HG02610 (cell line): Measurements from ENCODE around the gene NR4A3.
"Not testable (repeated sequence)": the region's sequence is repeated elsewhere in the genome, so short reads cannot be mapped to it uniquely, and the experiment has no call there.

ENCODE experiments used
- ATAC-seq: cut with Tn5 transposase; IDR thresholded peaks from one replicate; pipeline ENCODE4 v1.9.1; 2021; ENCODE audit warnings: mild to moderate bottlenecking, moderate library complexity; ENCODE audit not compliant: unreplicated experiment

NR4A3 gene

DNA sequence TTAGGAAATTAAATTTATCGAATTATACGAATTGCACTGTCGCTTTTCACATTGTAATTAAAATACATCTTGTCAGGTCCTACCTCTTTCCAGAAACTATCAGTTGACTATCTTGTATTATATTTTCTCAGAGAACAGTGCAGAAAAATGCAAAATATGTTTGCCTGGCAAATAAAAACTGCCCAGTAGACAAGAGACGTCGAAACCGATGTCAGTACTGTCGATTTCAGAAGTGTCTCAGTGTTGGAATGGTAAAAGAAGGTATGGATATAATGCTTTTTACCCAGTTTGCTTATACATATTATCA is 10.8 kb downstream of the NR4A3 start:
- ATAC-seq, result no peak

GRCh38 chr9:99833735-99834134 is 12.1 kb downstream of the NR4A3 start:
- ATAC-seq, result no peak

DNA sequence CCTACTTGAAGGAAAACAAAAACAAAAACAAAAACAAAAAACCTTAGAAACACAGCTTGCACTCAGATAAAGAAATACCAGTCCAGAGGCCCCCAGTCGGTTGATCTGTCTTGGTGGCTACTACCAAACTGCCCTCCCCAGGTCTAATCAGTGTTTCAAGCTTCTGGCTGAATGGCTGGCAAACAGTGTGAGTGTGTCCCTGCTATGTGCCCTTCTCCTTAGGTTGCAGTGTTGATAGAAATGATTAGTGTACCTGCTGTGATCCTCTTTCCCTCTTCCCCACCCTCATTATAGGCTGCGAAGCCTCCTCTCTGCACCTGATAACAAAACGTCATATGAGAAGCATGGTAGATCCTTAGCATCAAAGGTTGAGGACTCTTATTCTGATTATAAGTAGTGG is 12.8 kb downstream of the NR4A3 start:
- no peak for ATAC-seq

DNA sequence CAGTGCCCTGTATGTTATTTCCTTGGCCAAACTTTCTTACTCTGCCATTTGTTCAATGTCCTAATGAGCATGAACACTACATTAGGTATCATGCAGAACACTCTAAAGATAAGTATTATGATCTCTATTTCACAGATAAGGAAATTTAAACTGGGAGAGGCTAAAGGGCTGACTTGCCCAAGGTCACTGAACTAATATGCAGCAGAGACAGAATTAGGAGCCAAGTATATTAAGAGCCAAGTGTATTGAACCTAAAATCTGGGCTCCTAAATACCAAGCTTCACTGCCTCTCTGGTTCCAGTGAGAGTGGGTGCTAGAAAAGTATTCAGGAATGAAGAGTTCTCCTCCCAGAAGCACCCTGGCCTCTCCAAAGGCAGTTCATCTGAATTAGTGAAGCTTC is 13.5 kb downstream of the NR4A3 start:
- ATAC-seq, result no peak

DNA sequence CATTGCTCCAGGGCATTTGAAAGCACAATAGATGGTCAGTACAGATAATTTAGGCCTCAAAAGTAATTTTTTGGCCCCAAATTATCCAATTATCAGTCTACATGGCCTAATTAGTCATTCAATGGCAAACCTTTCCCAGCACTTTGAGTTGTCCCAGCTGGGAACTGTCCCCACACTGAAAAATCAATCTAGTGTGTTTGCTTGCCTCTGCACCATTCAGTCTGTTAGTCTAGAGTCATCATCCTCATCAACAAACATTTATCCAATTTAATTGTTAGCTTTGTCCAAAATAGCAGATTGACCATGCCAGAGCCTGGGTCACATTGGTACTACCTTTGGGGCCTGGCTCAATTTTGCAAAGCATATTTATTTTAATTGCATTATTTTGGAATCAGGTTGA is 13.9 kb downstream of the NR4A3 start:
- no peak for ATAC-seq

DNA sequence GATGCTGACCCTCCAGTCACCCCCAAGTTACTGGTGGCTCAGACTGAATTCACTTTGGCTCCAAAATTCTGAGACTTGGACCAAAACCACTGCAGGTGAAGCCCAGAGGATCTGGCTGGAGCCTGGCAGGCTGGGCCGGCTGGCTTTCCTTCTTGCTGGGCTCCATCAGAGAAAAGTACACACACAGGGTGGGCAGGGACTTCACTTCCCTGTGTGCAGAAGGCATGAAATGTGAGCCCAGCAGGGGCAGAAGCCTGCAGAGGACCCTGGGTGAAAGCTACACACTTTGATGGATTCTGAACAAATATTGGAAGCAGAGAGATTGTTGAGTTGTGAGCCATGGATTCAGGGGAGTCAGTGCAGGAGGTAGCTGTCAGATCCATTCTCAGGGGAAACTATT is 18.4 kb downstream of the NR4A3 start:
- no peak for ATAC-seq

DNA sequence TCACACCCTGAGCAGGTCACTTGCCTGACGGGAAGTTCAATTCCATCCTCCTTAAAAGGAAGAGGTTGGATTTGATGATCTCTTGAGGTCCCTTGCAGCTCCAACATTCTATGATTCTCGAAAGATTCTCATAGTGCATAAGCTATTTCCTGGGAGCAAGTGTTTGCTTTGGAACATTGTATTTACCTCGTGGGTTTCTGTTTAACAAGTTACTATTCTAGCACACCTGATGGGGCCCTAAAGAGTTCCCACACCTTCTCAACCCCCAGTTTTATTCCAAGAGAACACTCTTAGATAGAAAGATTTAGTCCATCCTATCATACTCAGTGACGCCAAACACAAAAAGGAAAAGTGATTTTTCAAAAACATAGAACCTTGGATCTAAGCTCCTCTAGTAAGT is 23.4 kb downstream of the NR4A3 start:
- no peak for ATAC-seq

- ATAC-seq, result no peak
Observed at GRCh38 chr9:99848447-99848846, 26.8 kb downstream of the NR4A3 start.

GRCh38 chr9:99850736-99851499 is 29.2 kb downstream of the NR4A3 start:
- peak; percentile 18 for ATAC-seq

DNA sequence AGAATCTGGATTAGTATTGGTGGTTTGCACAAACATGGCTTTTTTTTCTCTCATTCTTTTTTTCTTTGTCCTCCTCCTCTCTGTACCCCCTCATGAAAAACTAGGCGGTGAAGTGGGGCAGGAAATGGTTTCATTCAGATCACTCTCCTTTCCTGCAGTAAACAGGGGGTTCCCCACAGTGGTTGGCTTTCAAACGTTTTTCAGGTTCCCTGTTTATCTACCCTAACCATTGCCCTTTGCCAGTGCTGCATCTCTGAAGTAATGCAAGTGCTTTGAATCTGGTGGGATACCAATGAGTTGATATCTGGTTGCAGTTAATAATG is 29.8 kb downstream of the NR4A3 start:
- peak; percentile 96 for ATAC-seq

DNA sequence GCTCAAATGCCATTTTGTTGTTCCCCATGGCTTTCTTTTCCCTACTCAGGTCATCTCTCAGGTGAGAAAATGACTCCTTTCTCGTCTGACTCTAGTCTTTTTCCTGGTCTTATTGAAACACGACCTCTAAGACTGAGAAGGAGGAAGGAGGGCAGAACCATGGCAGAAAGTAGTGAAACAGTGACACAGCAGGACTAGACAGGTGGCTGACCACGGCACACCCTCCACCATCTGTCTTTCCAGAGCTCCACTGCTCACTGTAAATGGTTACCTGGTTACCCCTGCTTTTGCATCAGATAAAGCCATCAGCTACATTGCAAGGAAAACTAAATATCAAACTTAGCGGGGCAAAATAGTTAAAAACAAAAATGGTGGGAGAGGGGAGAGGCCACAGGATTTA is 30.9 kb downstream of the NR4A3 start:
- ATAC-seq, result peak; percentile 54

DNA sequence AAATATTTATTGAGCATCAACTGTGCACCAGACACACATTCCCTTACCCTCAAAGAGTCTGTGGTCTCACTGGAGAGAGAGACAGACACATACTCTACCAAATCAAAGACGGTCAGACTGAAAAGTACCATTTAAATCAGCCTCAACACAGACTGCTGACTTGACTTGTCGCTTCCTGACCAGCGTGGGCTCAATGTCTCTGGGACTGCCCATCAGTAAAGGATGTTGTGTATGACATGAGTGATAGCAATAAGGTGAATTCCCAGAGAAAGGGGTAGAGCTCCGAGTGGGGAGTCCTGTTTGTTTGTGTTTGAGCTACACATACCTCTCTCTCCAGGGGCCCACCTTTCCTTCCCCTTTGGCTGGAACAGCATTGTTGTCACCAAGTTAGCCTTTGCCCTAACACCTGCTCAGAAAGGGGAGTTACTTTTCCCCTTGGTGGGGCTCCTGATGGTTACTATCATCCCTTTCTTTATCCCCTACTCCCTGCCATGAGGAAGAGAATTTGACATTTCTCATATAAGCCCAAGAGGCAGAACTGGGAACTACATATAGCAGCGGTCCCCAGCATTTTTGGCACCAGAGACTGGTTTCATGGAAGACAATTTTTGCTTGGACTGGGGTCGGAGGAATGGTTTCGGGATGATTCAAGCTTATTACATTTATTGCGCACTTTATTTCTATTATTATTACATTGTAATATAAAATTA is 33.9 kb downstream of the NR4A3 start:
- no peak for ATAC-seq

DNA sequence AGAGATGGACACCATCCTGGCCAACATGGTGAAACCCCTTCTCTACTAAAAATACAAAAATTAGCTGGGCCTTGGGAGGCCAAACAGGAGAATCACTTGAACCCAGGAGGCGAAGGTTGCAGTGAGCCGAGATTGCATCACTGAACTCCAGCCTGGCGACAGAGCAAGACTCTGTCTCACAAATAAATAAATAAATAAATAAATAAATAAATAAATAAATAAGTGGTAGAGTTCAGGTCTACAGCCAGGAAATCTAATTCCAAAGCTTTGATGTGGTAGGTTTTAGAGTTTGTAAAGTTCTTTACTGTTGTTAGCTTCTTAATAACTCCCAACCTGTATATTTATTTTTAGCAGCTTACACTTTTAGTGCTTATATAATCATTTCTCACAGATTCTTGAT is 35.9 kb downstream of the NR4A3 start:
- ATAC-seq, result not testable (repeated sequence)

DNA sequence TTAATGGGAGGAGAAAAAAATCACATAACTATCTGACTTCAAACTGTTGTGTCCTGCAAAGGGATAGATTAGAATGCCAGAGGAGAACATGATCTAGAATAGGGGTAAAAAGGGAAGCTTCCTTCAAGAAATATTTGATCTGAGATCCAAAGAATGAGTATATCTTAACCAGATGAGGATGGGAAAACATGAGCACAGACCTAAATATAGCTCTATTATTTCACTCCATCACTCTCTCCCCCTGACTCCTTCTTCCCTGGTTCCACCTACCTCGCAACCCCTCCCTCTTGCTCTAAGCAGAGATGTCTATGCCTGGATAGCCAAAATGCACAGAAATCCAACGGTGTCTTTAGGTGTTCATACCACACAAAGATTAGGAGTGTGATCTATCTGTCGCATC is 36.4 kb downstream of the NR4A3 start:
- ATAC-seq, result no peak

DNA sequence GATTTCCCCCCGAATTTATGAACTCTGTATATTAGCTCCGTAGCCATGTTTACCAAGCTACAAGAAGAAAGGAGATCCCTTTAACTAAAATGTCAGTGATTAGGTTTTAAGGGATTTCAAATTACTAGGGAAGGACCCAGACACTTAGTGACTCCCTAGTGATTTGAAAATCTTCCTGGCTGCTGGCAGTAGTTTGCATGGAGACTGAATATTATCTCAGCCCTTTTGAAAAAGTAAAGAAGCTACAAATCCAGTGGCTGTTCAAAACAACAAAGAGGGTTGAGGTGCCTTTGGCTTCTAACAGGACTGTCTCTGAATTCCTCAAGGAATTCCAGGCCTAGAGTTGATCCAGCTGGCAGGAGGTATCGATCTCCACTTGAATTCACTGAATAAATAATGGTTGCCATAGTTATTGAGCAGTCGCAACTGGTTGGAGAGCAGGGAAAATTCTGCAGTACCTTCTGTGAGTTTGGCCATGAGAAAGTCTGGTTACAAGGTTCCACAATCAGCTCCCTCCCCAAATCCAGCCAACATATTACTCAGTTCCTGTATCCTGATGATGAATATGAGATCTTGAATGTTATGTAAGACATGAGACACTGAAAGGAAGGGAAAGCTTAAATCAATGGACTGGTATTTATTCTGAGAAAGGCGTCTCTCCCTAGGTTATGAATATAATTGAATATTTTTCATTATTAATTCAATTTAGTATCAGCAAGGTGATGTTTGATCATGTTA is 37.7 kb downstream of the NR4A3 start:
- no peak for ATAC-seq

DNA sequence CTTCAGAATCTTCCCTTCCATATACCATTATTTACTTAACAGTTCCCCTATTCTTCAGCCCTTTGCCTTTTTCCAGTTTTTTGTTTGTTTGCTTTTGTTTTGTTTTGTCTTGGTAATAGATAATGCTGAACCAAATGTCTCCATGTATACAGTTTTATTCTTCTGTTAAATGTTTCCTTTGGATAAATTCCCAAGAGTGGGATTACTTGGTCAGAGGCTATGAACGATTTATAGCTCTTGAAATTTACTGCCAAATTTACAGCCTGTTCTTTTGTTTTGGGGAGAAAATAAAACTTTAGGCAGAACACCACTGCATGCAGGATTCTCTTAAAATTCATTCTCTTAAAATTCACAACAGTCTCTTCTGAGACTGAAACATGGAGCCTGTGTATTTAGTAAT is 38.6 kb downstream of the NR4A3 start:
- ATAC-seq, result no peak

DNA sequence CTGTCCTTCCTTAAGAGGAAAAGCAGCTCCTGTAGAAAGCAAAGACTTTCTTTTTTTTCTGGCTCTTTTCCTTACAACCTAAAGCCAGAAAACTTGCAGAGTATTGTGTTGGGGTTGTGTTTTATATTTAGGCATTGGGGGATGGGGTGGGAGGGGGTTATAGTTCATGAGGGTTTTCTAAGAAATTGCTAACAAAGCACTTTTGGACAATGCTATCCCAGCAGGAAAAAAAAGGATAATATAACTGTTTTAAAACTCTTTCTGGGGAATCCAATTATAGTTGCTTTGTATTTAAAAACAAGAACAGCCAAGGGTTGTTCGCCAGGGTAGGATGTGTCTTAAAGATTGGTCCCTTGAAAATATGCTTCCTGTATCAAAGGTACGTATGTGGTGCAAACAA is 42.3 kb downstream of the NR4A3 start:
- ATAC-seq, result no peak

DNA sequence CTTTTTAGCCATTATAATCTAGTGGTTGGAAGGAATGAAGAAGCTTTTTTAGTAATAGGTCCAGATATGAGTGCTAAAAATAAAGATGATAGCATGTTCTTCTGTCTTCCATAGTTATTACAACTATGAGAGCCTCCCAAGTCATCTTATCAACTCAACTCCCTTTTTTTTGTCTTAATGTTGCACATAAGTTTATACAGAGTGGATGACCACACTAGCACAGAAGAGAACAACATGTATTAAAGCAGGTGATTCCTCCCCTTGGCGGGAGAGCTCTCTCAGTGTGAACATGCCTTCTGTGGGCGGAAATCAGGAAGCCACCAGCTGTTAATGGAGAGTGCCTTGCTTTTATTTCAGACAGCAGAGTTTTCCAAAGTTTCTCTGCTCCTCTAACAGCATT is 44.7 kb downstream of the NR4A3 start:
- ATAC-seq, result no peak

DNA sequence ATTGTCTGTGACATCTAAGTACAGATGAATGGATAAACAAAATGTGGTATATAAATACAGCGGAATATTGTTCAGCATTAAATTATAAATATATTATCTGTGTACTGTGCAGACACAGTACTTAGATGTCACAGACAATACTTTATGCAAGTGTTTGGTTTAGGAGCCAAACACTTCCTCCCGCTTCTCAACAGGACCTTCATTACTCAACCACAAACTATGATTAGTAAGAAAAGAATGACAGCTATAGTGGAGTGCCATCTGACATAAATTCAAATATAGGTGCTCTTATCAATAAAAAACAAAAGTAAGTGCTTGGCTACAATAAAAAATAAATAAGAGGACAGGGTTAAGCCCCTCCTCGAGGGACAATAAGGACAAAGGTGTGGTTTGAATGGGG is 45.9 kb downstream of the NR4A3 start:
- peak; percentile 5 for ATAC-seq

DNA sequence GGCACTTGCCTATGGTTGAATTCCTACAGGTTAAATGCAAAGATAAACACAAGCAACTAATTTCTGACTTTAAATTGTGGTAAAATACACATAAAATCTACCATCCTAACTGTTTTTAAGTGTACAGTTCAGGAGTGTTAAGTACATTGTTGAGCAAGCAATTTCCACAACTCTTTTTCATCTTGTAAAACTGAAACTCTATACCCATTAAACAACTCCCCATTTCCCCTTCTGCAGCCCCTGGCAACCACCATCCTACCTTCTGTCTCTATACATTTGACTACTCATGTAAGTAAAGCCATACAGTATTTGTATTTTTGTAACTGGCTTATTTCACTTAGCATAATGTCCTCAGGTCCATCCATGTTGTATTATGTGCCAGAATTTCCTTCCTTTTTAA is 46.3 kb downstream of the NR4A3 start:
- ATAC-seq, result peak; percentile 84

GRCh38 chr9:99868845-99869244 is 47.2 kb downstream of the NR4A3 start:
- ATAC-seq, result peak; percentile 75

DNA sequence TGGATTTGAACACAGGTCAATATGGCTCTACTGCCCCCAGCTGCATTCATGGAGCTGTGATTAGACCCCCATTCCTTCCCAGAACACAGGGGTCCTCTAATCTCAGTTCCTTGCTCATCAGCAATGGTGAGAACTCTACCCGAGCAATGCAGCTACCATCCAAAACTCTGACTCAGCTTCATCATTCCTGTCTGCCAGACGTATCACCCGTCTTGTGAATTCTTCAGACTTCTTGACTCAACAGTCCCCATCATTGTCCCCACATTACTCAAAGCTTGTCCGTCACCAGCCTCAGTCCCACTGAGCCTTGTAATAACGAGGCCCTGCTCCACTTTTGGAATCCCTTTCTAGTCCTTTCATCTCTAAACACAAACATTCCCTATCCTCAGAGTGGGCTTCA is 48.4 kb downstream of the NR4A3 start:
- no peak for ATAC-seq
